Right lobe of liver (tissue), 6 donors: ENCODE results near the gene CNTN5. TPM values are rescaled to one million over a fixed set of nuclear protein-coding genes. Genes with fewer than 3 reads are reported as not detected.

ENCODE experiments used
- ATAC-seq, 4 donors: fragments of 200-7000 bp; cut with Tn5 transposase; one replicate each; pipeline ENCODE4 v1.9.1; 2020; ENCODE audit warnings: mild to moderate bottlenecking in 4 of 4, moderate library complexity in 4 of 4
- DNase-seq, 3 donors: peaks; one replicate each; pipeline ENCODE4 v3.0.0-alpha.2; 2020
- H3K27ac ChIP-seq, 3 donors: fragments of 200-600 bp; one replicate each; pipeline ENCODE4 v1.8.0; 2022
- H3K27me3 ChIP-seq, 2 donors: fragments of 200-600 bp; one replicate each; pipeline ENCODE4 v1.8.0; 2022
- H3K36me3 ChIP-seq, 4 donors: fragments of 200-600 bp; sonication (generic) in 1 of 4; one replicate each; pipeline versions ENCODE4 v1.5.1 to v1.8.0; 2017 to 2022; ENCODE audit warnings: control low read depth in 1 of 4
- H3K4me1 ChIP-seq, 4 donors: fragments of 200-600 bp; sonication (generic) in 1 of 4; one replicate each; pipeline versions ENCODE4 v1.5.1 to v1.8.0; 2017 to 2022; ENCODE audit warnings: control low read depth in 1 of 4
- H3K4me3 ChIP-seq, 3 donors: fragments of 200-600 bp; one replicate each; pipeline ENCODE4 v1.8.0; 2022
- H3K9me3 ChIP-seq, 4 donors: fragments of 200-600 bp; sonication (generic) in 1 of 4; one replicate each; pipeline versions ENCODE4 v1.5.1 to v1.8.0; 2017 to 2022; ENCODE audit warnings: control low read depth in 1 of 4
- POLR2A ChIP-seq: fragments of 450-650 bp; IDR thresholded peaks from one replicate; pipeline ENCODE4 v1.6.1; 2017; ENCODE audit warnings: antibody characterized with exemption, mild to moderate bottlenecking
- WGBS: methylation state at CpG from one replicate; pipeline ENCODE4 v1.1.6; 2018; ENCODE audit warnings: low coverage, low lambda C conversion rate; ENCODE audit not compliant: insufficient coverage; ENCODE audit errors: missing lambda C conversion rate; 5-methylcytosine and 5-hydroxymethylcytosine counted together
- intact Hi-C, 2 donors: fragments of 100-400 bp; cut with DNase I; formaldehyde crosslinking; loops; one replicate each; pipeline versions ENCODE4 v1.11.2 to v1.14.1; 2022
- total RNA-seq, 6 experiments: library from RNA; depleted of rRNA in 2 of 6; stranded (reverse); fragments of >200 nt in 2 of 6; fragmentation: NEBNext Ultra II Directional in 3 of 6; extraction: Animal tissue kit (Norgen Biotek cat#: 25700) in 3 of 6; gene quantifications; one replicate each; pipeline versions ENCODE4 v1.1.0 to v1.2.4, GENCODE V29; 2016 to 2023
- TF ChIP-seq, protein P1 (sequence below), 4 donors: fragments of 200-600 bp in 3 of 4; fragments of 450-650 bp in 1 of 4; IDR thresholded peaks; one replicate each; pipeline versions ENCODE4 v1.5.1 to v1.8.0; 2016 to 2022; ENCODE audit warnings: antibody characterized with exemption in 4 of 4, mild to moderate bottlenecking in 2 of 4
- donor health status: DM: no; HTN: yes; CAD: no.
- donor health status: DM: no; HTN: no; CAD: no.
- donor health status: DM: no; HTN: no; CAD: no.
- donor health status: DM: no; HTN: yes; CAD: no.
- donor health status: DM: no; HTN: yes; CAD: no.

CNTN5 gene
- total RNA-seq, 6 experiments from 2014 or later, result 0.13 to 0.19 TPM; not detected in 4

GRCh38 chr11:99452075-99452474 is 431.3 kb downstream of the CNTN5 start:
- Histone ChIP-seq H3K9me3 (no peaks in the 10 kb centered on the region), H3K36me3 (no peaks in the 10 kb centered on the region), H3K27me3 (no peaks in the 10 kb centered on the region), H3K4me1 (no peaks in the 10 kb centered on the region), H3K27ac (no peak overlapping the region), H3K4me3 (no peak overlapping the region)
- intact Hi-C loops, result no loop called here
- DNase-seq, result no peak
- WGBS, result 50% methylated on average over 5 of the region's 5 CpGs
- no peak for ATAC-seq
- TF ChIP-seq, protein P1, sequence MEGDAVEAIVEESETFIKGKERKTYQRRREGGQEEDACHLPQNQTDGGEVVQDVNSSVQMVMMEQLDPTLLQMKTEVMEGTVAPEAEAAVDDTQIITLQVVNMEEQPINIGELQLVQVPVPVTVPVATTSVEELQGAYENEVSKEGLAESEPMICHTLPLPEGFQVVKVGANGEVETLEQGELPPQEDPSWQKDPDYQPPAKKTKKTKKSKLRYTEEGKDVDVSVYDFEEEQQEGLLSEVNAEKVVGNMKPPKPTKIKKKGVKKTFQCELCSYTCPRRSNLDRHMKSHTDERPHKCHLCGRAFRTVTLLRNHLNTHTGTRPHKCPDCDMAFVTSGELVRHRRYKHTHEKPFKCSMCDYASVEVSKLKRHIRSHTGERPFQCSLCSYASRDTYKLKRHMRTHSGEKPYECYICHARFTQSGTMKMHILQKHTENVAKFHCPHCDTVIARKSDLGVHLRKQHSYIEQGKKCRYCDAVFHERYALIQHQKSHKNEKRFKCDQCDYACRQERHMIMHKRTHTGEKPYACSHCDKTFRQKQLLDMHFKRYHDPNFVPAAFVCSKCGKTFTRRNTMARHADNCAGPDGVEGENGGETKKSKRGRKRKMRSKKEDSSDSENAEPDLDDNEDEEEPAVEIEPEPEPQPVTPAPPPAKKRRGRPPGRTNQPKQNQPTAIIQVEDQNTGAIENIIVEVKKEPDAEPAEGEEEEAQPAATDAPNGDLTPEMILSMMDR (IDR thresholded peaks at IDR 0.05), result no peak
- no peak for TF ChIP-seq POLR2A

DNA sequence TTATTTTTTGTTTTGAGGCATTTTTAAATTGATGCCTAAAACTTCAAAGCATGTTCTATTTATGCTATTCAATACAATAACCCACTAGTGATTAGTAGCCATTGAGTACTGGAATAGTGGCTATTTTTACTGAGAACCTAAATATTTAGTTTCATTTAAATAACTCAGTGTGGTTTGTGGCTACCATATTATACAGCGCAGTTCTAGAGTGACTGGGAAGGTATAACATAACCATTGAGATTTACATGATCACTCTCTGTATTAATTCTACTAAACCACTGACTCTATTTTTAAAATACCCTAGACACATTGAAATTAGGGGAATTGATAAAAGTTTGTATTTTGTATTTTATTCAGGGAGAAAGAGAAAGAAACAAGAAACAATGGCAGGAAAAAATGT is 441.2 kb downstream of the CNTN5 start:
- TF ChIP-seq, protein P1 (IDR thresholded peaks at IDR 0.05), result no peak
- TF ChIP-seq POLR2A, result no peak
- Histone ChIP-seq H3K27me3 (no peaks in the 10 kb centered on the region), H3K4me1 (no peaks in the 10 kb centered on the region), H3K36me3 (no peaks in the 10 kb centered on the region), H3K9me3 (no peaks in the 10 kb centered on the region), H3K27ac (no peak overlapping the region), H3K4me3 (no peak overlapping the region)
- ATAC-seq (no peak), DNase-seq (no peak)
- 92% methylated on average over 1 of the region's 1 CpG for WGBS
- intact Hi-C loops, result no loop called here

- Histone ChIP-seq H3K4me3 (no peak overlapping the region), H3K27ac (no peak overlapping the region), H3K27me3 (no peaks in the 10 kb centered on the region), H3K4me1 (no peaks in the 10 kb centered on the region), H3K36me3 (no peaks in the 10 kb centered on the region), H3K9me3 (no peaks in the 10 kb centered on the region)
- intact Hi-C loops, result no loop called here
- 48% methylated on average over 2 of the region's 2 CpGs for WGBS
- no peak for ATAC-seq
- TF ChIP-seq, protein P1 (IDR thresholded peaks at IDR 0.05), result no peak
- no peak for TF ChIP-seq POLR2A
- no peak for DNase-seq
These were observed 444.2 kb downstream of the CNTN5 start for GRCh38 chr11:99464985-99465384.

DNA sequence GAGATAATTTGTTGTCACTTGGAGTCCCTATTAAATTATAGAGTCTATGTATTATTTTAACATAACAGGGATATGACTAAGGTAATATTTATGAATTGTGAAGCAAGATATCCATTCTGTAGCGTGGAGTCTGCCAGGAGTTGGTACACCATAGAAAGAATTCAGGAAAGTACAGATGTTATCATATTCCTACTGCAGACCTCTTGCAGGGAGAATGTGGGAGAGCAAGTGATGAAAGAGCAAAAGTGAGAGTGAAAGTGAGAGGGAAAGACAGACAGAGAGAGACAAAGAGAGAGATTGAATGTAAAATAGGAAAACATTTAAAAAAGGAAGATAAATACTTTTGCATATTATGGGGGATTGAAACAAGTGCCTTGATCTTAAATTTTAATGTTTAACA is 468.8 kb downstream of the CNTN5 start:
- 40% methylated on average over 1 of the region's 1 CpG for WGBS
- intact Hi-C loops, result no loop called here
- Histone ChIP-seq H3K36me3 (no peaks in the 10 kb centered on the region), H3K4me3 (no peak overlapping the region), H3K27ac (no peak overlapping the region), H3K4me1 (no peaks in the 10 kb centered on the region), H3K27me3 (no peaks in the 10 kb centered on the region), H3K9me3 (no peaks in the 10 kb centered on the region)
- ATAC-seq (no peak), DNase-seq (no peak)
- TF ChIP-seq POLR2A, result no peak
- TF ChIP-seq, protein P1 (IDR thresholded peaks at IDR 0.05), result no peak

DNA sequence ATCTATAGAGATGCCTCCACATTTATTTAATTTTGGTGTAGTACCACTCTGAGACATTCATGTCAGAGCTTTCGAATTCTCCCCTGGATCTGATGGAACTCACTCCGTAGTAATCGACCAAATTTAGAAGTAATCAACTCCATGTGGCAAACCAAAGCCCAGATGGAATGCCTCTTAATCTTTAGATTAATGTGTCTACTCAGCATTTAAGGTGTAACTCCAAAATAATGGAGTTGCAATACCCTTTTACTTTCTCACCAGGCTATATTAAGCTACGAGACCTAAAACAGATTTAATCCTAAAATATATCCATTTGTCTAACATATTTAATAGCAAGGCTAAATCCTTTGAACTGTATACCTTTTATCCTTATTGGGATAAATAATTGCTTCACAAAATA is 473.3 kb downstream of the CNTN5 start:
- 72% methylated on average over 4 of the region's 4 CpGs for WGBS
- TF ChIP-seq, protein P1 (IDR thresholded peaks at IDR 0.05), result no peak
- TF ChIP-seq POLR2A, result no peak
- DNase-seq (no peak), ATAC-seq (no peak)
- no peaks in the 10 kb centered on the region for H3K9me3 ChIP-seq
- no peaks in the 10 kb centered on the region for H3K4me1 ChIP-seq
- no peaks in the 10 kb centered on the region for H3K27me3 ChIP-seq
- no peak overlapping the region for H3K27ac ChIP-seq
- H3K4me3 ChIP-seq, result no peak overlapping the region
- H3K36me3 ChIP-seq, result no peaks in the 10 kb centered on the region
- intact Hi-C loops, result no loop called here
